NOMO-1 (cell line): ENCODE measurements around the gene MCMBP.
"Not testable (repeated sequence)": the region's sequence is repeated elsewhere in the genome, so short reads cannot be mapped to it uniquely, and the experiment has no call there.

Experiments used
- DNase-seq, 2 experiments: peaks; one replicate each; lab custom pipeline; 2025; ENCODE audit not compliant: unreplicated experiment in 2 of 2; lab: John Stamatoyannopoulos, UW

MCMBP gene

GRCh38 chr10:119872610-119872859, at the start of gene MCMBP:
Gene MCMBP (minus strand): TSS chr10:119872843. CDS start chr10:119872584, 259 bp downstream.
- no peak for DNase-seq

- DNase-seq = peak; percentile 43 to 82
These were observed 47.2 kb upstream of the MCMBP start for GRCh38 chr10:119919826-119920225.

GRCh38 chr10:119919271-119919670, 46.6 kb upstream of the MCMBP start:
- DNase-seq = peak in 1 of 2 experiments; percentile 4

- no peak for DNase-seq
These were observed 45.1 kb upstream of the MCMBP start for GRCh38 chr10:119917777-119918176.

GRCh38 chr10:119910689-119911088, 38.0 kb upstream of the MCMBP start:
- no peak for DNase-seq

GRCh38 chr10:119908166-119908565, 35.5 kb upstream of the MCMBP start:
- no peak for DNase-seq

- not testable (repeated sequence) for DNase-seq
These were observed 35.1 kb upstream of the MCMBP start for GRCh38 chr10:119907695-119908094.

GRCh38 chr10:119903946-119904666, 31.5 kb upstream of the MCMBP start:
- DNase-seq = no peak

- DNase-seq = no peak
These were observed 25.9 kb upstream of the MCMBP start for GRCh38 chr10:119898577-119898976.

GRCh38 chr10:119896937-119897770, 24.5 kb upstream of the MCMBP start:
- DNase-seq = no peak

- DNase-seq = peak; percentile 35 to 49
These were observed 23.5 kb upstream of the MCMBP start for GRCh38 chr10:119896061-119896655.

- no peak for DNase-seq
These were observed 21.3 kb upstream of the MCMBP start for GRCh38 chr10:119893845-119894427.

- no peak for DNase-seq
These were observed 20.4 kb upstream of the MCMBP start for GRCh38 chr10:119893074-119893473.

- DNase-seq = peak; percentile 92 to 94
These were observed 19.8 kb upstream of the MCMBP start, which contains the start of gene SEC23IP for GRCh38 chr10:119892188-119893065. Gene SEC23IP (plus strand): TSS chr10:119892730. CDS start chr10:119892783, 53 bp downstream.

GRCh38 chr10:119891849-119892187, 19.2 kb upstream of the MCMBP start:
- not testable (repeated sequence) for DNase-seq

- not testable (repeated sequence) for DNase-seq
These were observed 17.7 kb upstream of the MCMBP start for GRCh38 chr10:119890307-119890706.

GRCh38 chr10:119889201-119889600, 16.6 kb upstream of the MCMBP start:
- DNase-seq = peak in 1 of 2 experiments; percentile 7

- DNase-seq = peak in 1 of 2 experiments; percentile 20
These were observed 16.1 kb upstream of the MCMBP start for GRCh38 chr10:119888715-119889114.

- DNase-seq = not testable (repeated sequence)
These were observed 13.4 kb upstream of the MCMBP start for GRCh38 chr10:119886070-119886469.

- not testable (repeated sequence) for DNase-seq
These were observed 11.4 kb upstream of the MCMBP start for GRCh38 chr10:119883901-119884611.
